G401.6 (cell line): ENCODE results near the gene PLA2G4E.

ENCODE experiments used
- FAIRE-seq: peaks from 2 replicates; lab custom pipeline; 2012; peaks lifted over from hg19 to GRCh38; lab: Jason Lieb, UNC

PLA2G4E gene

DNA sequence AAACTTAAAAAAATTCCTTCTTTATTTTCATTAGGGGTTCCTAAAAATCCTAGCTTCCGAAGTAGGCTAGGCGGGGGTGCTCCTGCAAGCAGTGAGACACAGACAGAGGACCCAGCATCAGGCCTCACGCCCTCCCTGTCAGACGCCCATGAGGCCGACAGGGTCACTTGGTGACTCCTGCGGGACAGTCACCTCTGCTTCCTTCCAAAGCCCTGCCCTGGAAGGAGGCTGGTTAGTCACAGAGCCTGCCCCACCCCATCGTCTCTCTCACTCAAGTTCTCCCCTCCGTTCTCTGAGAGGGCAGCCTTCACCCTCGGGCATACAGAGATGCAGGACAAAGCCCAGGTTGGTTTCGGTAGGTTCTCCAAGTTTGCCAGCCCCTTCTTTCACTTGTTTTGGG lies 87.1 kb downstream of the PLA2G4E start:
- FAIRE-seq: no peak

DNA sequence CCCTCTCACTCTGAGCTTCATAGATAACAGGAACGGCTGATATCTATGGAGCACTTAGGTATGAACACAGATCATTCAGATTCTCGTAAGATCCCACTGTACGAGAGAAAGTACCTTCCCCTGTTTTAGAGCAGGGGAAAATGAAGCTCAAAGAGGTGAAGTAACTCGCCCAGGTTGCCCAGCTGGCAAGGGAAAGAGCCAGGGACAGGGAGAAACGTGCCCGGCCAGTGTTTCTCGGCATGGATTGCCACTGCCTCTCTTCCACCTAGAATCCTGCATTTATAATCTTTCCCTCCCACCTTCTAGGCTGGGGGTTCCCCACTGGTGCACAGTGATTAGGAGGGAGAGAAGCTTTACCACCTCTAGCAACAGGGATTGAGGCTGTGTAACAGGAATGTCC lies 87.5 kb downstream of the PLA2G4E start:
- no peak for FAIRE-seq

DNA sequence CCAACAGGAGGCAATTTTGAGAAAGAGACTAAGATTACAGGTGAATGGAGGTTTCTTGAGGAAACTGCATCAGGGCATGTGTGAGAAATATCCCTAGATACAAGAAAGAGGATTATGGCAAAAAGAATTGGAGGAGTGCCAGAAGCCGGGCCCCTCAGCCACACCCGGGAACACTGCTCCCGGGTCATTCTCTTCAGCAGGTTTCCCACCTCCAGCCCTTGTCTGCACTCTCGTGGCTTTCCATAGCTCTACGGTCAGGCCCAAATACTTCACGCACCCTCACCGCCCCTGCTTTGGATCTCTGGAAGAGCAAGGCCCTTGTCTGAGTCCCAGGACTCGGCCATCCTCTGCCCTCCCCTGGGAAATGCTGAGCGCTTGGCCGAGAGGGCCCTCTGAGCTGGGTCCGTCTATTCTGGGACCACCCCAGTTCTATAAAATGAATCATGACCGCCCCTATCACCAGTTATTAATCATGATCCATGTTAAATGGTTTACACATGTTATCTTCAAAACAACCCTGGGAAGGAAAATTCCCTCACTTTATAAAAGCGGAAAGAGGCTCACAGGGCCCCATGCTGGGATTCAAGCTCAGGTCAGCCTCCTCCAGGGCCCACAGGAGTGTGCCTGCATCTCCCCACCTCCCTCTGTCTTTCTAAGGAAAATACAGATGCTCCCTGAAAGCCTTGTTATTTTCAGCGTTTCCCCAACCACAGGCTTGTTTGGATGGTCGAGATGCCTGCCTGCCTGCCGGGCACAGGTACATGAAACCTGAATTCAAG lies 88.1 kb downstream of the PLA2G4E start:
- no peak for FAIRE-seq

DNA sequence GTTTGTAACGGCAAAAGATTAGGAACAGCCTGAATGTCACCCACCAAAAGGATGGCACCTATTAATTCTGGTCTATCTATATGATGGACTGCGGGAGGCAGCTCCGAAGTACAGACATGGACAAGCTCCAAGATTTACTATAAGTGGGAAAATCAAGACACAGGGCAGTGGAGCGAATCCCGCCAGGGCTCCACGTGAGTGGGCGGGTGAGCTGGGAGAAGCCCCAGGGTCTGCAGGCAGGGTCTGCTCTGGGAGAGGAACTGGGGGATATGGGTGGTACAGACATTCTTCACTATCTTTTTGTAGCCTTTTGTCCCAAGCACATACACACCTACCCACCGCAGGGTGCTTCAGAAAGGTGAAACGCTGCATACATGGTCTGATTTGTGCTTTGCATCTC lies 88.7 kb downstream of the PLA2G4E start:
- no peak for FAIRE-seq
